K562 treated with DMSO at 1 percent for 24 hours (cell line): ENCODE measurements around the gene TRIM58. TPM values are rescaled to one million over a fixed set of nuclear protein-coding genes. Genes with fewer than 3 reads are reported as not detected.

Experiments
- total RNA-seq: library from RNA; unstranded; fragments of 300-600 nt; gene quantifications from 2 replicates; pipeline ENCODE4 v1.2.3, GENCODE V29; 2022; ENCODE audit warnings: low read depth; ENCODE audit not compliant: insufficient read depth

The TRIM58 gene
- 23.0 and 23.6 TPM in 2 replicates for total RNA-seq

GRCh38 chr1:247857069-247857984 lies at the start of gene TRIM58:
Gene TRIM58, plus strand, starts transcription at chr1:247857187. Its CDS starts 60 bp downstream, at chr1:247857247.

GRCh38 chr1:247824023-247824422 lies 33.0 kb upstream of the TRIM58 start, which contains the start of gene OR14A16:
Gene OR14A16, minus strand, starts transcription at chr1:247824119. Its CDS starts 8,390 bp downstream, at chr1:247815729.

GRCh38 chr1:247841796-247842195 lies 15.2 kb upstream of the TRIM58 start, which contains the start of gene OR11L1:
Gene OR11L1, minus strand, starts transcription at chr1:247841896. Its CDS starts 0 bp downstream, at chr1:247841896.

GRCh38 chr1:247895163-247895637 lies 38.2 kb downstream of the TRIM58 start, which contains the start of gene OR2W3:
Gene OR2W3, plus strand, starts transcription at chr1:247895587. Its CDS starts 0 bp downstream, at chr1:247895587.

GRCh38 chr1:247919952-247920351 lies 63.0 kb downstream of the TRIM58 start, which contains the start of gene OR2T8:
Gene OR2T8, plus strand, starts transcription at chr1:247920252. Its CDS starts 766 bp downstream, at chr1:247921018.

GRCh38 chr1:247924868-247925267 lies 67.9 kb downstream of the TRIM58 start, which contains the start of gene OR2AJ1:
Gene OR2AJ1, plus strand, starts transcription at chr1:247924889. Its CDS starts 8,880 bp downstream, at chr1:247933769.

Other genes with a start within 250 kb of the TRIM58 start
- gene OR13G1, start 177.4 kb upstream of the TRIM58 start, total RNA-seq, result not detected in 2 replicates
- gene OR6F1, start 140.5 kb upstream of the TRIM58 start, total RNA-seq, result not detected in 2 replicates
- not detected in 2 replicates for gene OR14K1, start 118.6 kb upstream of the TRIM58 start, total RNA-seq
- not detected in 2 replicates for gene OR14A2, start 109.0 kb upstream of the TRIM58 start, total RNA-seq
- gene OR1C1, start 96.6 kb upstream of the TRIM58 start, total RNA-seq, result not detected in 2 replicates
- gene OR14A16, start 33.1 kb upstream of the TRIM58 start, total RNA-seq, result not detected in 2 replicates
- gene OR11L1, start 15.3 kb upstream of the TRIM58 start, total RNA-seq, result not detected in 2 replicates
- gene OR2W3, start 38.4 kb downstream of the TRIM58 start, total RNA-seq, result 5.8 and 5.9 TPM in 2 replicates
- gene OR2T8, start 63.1 kb downstream of the TRIM58 start, total RNA-seq, result 0.37 TPM in 1 of 2 replicates, not detected in the other
- gene OR2AJ1, start 67.7 kb downstream of the TRIM58 start, total RNA-seq, result not detected in 2 replicates
- not detected in 2 replicates for gene OR2L8, start 91.7 kb downstream of the TRIM58 start, total RNA-seq
- gene OR2AK2, start 108.0 kb downstream of the TRIM58 start, total RNA-seq, result not detected in 2 replicates
- gene OR2L5, start 156.5 kb downstream of the TRIM58 start, total RNA-seq, result not detected in 2 replicates
- not detected in 2 replicates for gene OR2L2, start 172.9 kb downstream of the TRIM58 start, total RNA-seq
- not detected in 2 replicates for gene OR2L3, start 189.6 kb downstream of the TRIM58 start, total RNA-seq
- gene OR2L13, start 238.0 kb downstream of the TRIM58 start, total RNA-seq, result not detected in 2 replicates